HG02840 (cell line): ENCODE measurements around the gene ZNF770.
A peak's percentile ranks its signal among the peaks of the same experiment; 100 is the strongest.

ENCODE experiments used
- ATAC-seq: cut with Tn5 transposase; IDR thresholded peaks from one replicate; pipeline ENCODE4 v1.9.1; 2021; ENCODE audit warnings: mild to moderate bottlenecking, moderate library complexity, moderate number of reproducible peaks; ENCODE audit not compliant: unreplicated experiment, low FRiP score

Gene ZNF770, protein sequence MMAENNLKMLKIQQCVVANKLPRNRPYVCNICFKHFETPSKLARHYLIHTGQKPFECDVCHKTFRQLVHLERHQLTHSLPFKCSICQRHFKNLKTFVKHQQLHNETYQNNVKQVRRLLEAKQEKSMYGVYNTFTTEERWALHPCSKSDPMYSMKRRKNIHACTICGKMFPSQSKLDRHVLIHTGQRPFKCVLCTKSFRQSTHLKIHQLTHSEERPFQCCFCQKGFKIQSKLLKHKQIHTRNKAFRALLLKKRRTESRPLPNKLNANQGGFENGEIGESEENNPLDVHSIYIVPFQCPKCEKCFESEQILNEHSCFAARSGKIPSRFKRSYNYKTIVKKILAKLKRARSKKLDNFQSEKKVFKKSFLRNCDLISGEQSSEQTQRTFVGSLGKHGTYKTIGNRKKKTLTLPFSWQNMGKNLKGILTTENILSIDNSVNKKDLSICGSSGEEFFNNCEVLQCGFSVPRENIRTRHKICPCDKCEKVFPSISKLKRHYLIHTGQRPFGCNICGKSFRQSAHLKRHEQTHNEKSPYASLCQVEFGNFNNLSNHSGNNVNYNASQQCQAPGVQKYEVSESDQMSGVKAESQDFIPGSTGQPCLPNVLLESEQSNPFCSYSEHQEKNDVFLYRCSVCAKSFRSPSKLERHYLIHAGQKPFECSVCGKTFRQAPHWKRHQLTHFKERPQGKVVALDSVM

GRCh38 chr15:34988027-34988902 is at the start of gene ZNF770:
Gene ZNF770 (minus strand): TSS chr15:34988287. CDS start chr15:34983434, 4,853 bp downstream.
- peak; percentile 85 for ATAC-seq

- ATAC-seq = no peak
These were observed 40.3 kb upstream of the ZNF770 start for GRCh38 chr15:35028235-35028984.

DNA sequence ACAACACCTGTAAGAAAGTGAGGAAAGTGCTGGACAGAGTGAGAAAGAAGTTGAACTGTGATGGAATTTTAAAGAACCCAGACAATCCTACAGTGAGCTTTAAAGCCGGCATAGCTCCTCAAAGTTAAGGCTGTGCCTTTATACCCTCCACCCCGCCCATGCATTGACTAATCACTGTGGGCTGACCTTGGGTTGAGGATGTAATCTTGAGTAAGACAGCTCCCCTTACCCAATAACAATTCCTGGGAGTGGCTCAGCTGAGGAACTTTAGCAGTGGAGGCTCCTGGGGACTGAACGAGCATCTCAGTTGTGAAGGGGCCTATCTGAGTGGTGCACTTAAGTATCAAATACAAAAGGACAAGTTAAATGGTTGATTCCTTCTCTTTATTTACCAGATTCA is 35.7 kb upstream of the ZNF770 start:
- ATAC-seq = no peak

- ATAC-seq = no peak
These were observed 32.9 kb upstream of the ZNF770 start for GRCh38 chr15:35020974-35021373.

- no peak for ATAC-seq
These were observed 31.6 kb upstream of the ZNF770 start for GRCh38 chr15:35019404-35020327.

- ATAC-seq = no peak
These were observed 26.2 kb upstream of the ZNF770 start for GRCh38 chr15:35014241-35014640.

DNA sequence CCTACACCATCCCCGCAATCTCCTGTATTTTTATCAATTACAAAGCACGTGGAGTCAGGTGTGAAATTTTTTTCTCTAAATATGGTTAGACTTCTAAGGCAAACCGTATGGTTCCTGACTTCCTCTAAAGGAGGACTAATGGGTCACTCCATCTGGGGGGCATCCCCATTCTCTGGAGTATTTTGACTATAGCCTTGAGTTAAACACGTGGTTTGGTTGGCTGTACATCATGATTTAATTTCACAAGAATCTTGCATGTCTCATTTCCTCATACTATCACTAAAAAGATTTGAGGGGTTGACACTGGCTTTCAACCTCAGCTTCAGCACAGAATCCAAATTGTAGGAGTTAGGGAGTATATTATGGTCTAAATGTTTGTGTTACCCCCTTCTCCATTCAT is 25.3 kb upstream of the ZNF770 start:
- ATAC-seq = no peak

- ATAC-seq = no peak
These were observed 19.3 kb upstream of the ZNF770 start for GRCh38 chr15:35007397-35007796.

DNA sequence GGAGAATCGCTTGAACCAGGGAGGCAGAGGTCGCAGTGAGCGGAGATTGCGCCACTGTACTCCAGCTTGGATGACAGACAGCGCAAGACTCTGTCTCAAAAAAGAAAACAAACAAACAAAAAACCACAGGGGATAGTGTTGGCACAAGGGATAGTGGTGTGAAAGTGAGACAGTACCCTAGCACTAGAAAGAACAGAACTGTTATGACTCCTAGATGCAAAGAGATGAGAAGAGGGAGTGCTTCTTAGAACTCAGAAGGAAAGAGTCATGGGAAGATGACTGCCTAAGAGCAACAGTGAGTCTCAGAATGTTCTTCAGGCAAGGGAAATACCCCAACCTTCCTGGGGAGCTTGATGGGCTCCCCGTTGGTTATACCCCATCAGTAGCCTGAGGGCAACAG is 17.8 kb upstream of the ZNF770 start:
- no peak for ATAC-seq

GRCh38 chr15:35003928-35004327 is 15.8 kb upstream of the ZNF770 start:
- ATAC-seq = no peak

DNA sequence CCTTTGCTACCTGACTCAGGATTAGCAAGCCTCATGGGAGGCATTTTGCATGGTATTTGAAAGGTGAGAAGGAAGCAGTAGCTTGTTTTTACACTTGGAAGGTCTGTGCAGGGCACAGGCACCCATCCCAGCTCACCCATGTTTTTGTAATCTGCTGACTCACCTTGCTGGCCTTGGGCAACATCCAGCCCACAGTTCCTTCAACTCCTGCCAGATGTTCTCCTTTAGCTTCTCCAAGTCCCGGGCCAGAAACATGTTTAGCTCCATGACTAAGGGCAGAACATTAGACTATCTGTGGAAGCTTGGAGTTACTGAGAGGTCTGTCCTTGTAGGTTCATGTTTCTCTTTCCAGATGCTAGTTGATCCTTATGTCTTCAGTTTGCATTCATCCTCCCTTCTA is 12.4 kb upstream of the ZNF770 start:
- ATAC-seq = no peak

GRCh38 chr15:34999906-35000305 is 11.8 kb upstream of the ZNF770 start:
- no peak for ATAC-seq

DNA sequence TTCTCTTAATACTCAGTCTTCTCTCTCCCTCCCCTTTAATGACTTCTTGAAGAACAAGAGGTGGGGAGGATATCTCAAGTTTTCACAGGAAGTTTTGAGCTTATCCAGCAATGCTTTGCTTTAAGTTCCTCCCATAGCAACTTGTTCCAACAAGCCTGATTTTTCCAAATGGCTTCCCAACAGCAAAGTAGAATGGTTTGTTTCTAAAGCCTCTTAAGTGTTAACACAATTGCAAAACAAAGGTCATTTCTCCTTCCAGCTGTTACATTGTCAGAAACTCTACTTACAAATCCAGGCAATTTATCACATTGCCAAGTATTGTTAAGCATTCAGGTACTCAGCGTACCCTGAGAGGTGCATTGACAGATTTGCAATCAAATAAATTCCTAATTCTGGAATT is 6.8 kb upstream of the ZNF770 start:
- no peak for ATAC-seq

DNA sequence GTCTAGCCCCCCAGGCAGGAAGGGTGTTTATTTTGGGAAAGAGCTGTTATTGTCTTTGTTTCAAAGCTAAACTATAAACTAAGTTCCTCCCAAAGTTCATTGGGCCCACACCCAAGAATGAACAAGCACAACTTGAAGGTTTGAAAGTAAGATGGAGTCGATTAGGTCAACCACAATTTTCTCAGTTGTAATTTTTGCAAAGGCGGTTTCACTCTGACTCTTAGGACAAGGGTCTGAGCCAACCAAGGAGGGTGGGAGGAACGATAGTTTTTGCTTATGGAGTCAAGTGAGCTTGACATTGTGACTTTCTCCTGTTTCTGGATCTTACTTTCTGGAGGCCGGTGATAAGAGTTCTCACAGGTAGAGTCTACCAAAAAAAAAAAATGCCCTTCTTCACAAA is 5.8 kb upstream of the ZNF770 start:
- peak; percentile 91 for ATAC-seq

DNA sequence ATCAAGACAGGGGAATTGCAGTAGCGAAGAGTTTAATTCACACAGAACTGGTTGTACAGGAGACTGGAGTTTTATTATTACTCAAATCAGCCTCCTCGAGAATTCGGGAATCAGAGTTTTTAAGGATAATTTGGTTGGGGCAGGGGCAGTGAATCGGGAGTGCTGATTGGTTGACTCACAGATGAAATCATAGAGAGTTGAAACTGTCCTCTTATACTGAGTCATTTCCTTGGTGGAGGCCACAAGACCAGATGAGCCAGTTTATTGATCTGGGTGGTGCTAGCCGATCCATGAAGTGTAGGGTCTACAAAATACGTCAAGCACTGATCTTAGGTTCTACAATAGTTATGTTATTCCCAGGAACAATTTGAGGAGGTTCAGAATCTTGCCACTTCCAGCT is 5.3 kb upstream of the ZNF770 start:
- no peak for ATAC-seq

- no peak for ATAC-seq
These were observed 469 bp downstream of the ZNF770 start for GRCh38 chr15:34987609-34988026.

- no peak for ATAC-seq
These were observed 1.2 kb downstream of the ZNF770 start for GRCh38 chr15:34986771-34987480.

- ATAC-seq = no peak
These were observed 1.8 kb downstream of the ZNF770 start for GRCh38 chr15:34986326-34986725.
